NCI-H146 treated with DMSO at 0.1 percent for 48 hours (cell line): ENCODE results near the gene CAMK1D.
"Not testable (repeated sequence)": the region's sequence is repeated elsewhere in the genome, so short reads cannot be mapped to it uniquely, and the experiment has no call there.

Experiments
- DNase-seq: peaks from one replicate; lab custom pipeline; 2025; ENCODE audit not compliant: unreplicated experiment; lab: John Stamatoyannopoulos, UW

CAMK1D gene

GRCh38 chr10:12340371-12340770 lies 9.0 kb upstream of the CAMK1D start:
- no peak for DNase-seq

DNA sequence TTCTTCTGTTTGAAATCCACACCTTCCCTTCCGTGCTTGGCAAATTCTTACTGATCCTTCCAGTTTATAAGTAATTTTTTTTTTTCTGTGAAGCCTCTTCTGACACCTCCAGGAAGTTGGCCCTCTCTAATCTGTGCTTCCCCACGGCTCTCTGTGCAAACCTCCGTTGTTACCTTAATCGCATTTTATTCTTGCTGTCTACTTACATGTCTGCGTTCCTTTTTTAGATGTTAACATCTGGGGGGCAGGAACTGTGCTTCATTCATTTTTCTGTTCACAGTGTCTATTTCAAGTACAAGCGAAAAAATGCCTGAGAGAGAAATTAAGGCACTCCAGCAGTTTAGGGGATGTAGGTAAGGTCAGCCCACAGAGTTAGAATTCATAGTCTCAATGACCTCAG lies 8.4 kb upstream of the CAMK1D start:
- no peak for DNase-seq

GRCh38 chr10:12341526-12341925 lies 7.8 kb upstream of the CAMK1D start:
- DNase-seq: no peak

GRCh38 chr10:12344375-12345110 lies 4.8 kb upstream of the CAMK1D start:
- DNase-seq: no peak

- DNase-seq: no peak
Measured at GRCh38 chr10:12346707-12347106, 2.6 kb upstream of the CAMK1D start.

- no peak for DNase-seq
Measured at GRCh38 chr10:12348294-12348869, 965 bp upstream of the CAMK1D start.

- no peak for DNase-seq
Measured at GRCh38 chr10:12349629-12350166, 351 bp downstream of the CAMK1D start.

GRCh38 chr10:12350167-12350872 lies 973 bp downstream of the CAMK1D start:
- peak; percentile 22 for DNase-seq

- DNase-seq: no peak
Measured at GRCh38 chr10:12350925-12351324, 1.6 kb downstream of the CAMK1D start.

DNA sequence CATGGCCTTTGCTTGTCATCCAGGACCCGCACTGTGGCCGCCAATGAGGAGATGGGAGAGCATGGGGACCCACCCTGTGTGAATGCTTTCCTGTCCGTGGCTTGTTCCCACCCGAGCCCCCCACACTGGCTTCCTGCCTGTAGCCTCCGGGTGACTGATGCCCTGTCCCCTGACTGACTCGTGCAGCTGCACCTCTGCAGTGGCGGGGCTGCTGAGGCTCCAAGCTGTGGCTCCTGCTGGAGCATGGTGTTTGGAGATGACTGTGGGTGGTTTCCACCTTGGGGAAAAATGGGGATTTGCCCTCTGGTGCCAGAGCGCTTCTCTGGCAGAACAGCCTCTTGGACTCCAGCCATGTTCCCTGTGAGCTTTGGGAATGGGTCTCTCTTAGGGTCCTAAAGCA lies 2.1 kb downstream of the CAMK1D start:
- no peak for DNase-seq

DNA sequence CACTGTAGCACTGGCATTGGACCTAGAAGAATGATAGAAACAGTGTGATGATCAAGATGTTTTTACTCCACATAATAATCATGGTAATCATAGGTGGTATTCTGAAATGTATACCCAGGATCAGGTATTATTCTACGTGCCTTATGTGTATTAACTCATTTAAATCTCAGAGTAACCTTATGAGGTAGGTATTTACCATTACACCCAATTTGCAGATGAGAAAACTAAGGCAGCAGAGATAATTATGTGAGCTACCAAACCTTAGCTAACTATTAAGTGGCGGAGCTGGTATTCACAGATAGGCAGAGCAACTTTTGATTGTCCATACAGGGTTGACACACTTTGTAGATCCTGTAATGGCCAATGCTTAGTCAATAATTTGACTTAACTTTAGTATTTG lies 2.5 kb downstream of the CAMK1D start:
- no peak for DNase-seq

DNA sequence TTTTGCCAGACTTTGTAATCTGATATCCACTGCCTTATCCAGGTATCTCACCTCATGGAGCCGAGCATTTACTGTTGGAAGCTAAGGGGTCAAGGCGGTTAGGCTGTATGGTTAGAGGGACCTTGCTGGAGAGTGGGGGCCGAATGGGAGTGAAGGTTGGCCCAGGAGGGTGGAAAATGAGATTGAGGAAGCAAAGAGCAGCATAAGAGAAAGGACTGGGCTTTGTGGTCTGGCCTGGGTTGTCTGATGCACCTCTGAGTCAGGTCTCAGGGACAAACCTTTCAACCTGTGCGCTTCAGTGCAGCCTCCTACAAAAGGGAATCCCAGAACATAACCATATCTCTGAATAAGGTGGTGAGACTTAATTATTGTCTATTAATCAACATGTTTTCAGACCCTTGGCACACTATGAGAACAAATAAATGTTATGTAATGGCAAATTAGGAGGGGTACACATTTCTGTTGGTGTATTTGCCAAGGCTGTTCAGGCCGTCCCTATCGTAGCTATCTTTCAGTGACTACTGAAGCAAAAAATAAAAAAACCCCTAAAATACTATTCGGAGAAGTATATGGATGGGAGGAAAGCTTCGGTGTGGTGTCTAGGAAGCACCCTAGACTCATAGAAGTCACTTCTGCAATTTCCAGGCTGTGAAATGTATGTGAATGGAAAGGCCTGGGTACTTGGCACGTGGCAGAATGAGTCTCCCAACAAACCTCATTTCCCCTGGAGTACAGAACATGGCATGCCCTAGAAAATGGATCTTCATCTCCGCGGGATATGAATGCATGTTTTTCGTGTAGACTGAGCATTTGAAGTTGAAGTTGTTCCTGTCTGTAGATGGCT lies 4.3 kb downstream of the CAMK1D start:
- DNase-seq: no peak

DNA sequence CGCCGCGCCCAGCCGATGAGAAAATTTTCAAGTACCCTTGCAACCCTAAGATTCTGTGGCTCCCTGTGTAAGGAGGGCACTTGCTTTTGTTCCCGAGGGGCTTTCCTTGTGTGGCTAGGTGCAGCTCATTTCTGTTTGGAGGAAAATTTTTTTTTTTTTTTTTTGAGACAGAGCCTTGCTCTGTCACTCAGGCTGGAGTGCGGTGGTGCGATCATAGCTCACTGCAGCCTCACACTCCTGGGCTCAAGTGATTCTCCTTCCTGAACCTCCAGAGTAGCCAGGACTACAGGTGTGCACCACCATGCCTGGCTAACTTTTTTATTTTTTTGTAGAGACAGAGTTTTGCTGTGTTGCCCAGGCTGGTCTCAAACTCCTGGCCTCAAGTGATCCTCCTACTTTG lies 5.3 kb downstream of the CAMK1D start:
- not testable (repeated sequence) for DNase-seq

DNA sequence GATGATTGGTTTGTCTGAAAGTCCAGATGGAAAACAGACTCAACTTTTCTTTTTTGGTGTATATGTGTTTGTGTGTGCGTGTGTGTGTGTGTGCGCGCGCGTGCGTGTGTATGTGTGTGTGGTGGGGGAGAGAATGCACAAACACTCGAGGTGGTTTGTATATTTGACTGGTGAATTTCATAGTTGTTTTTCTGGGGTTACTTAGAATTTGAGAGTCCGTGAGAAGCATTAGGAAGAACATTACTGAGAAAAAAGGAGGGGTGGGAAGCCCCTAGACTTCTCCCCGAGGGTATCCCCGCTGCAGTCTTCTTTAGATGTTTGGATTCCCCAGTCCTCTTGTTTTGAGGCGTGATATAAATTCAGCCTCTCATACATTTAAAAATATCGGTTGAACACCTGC lies 6.0 kb downstream of the CAMK1D start:
- DNase-seq: no peak

- DNase-seq: no peak
Measured at GRCh38 chr10:12357525-12358151, 8.3 kb downstream of the CAMK1D start.

- no peak for DNase-seq
Measured at GRCh38 chr10:12358863-12359564, 9.7 kb downstream of the CAMK1D start.

DNA sequence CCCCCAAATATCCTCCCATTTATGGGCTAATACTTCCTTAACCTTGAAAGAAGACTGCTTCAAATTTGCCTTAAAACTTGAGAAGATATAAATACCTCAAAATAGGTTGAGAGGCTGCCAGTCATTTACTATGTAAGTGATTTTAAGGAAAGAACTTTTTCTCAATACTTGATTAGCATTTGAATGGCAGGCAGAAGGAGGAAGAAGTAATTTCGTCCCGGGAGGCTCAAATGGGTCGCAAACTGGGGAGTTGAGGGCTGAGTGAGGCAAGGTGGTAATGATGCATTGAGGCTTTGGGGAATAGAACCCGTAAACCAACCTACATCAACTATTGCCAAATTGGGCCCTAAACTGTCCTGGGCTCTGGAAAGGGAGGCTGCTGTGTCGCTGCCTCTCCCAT lies 11.1 kb downstream of the CAMK1D start:
- no peak for DNase-seq

- not testable (repeated sequence) for DNase-seq
Measured at GRCh38 chr10:12361115-12361514, 11.8 kb downstream of the CAMK1D start.

GRCh38 chr10:12364559-12364958 lies 15.2 kb downstream of the CAMK1D start:
- no peak for DNase-seq

DNA sequence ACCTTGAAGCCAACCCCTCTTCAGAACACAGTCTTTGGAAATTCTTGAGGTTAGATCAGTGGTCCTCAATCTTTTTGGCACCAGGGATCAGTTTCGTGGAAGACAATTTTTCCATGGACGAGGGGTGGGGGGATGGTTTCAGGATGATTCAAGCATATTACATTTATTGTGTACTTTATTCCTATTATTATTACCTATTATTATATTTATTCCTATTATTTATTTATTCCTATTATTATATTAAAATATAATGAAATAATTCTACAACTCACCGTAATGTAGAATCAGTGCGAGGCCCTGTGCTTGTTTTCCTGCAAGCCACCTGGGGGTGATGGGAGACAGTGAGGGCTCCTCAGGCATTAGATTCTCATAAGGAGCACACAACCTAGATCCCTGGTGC lies 17.9 kb downstream of the CAMK1D start:
- DNase-seq: no peak
